Kidney epithelial cell (primary cell): ENCODE data around the gene OR10C1. TPM values are rescaled to one million over a fixed set of nuclear protein-coding genes. Genes with fewer than 3 reads are reported as not detected.

Source experiments
- DNase-seq: peaks from one replicate; pipeline ENCODE4 v3.0.0-alpha.2; 2010; ENCODE audit warnings: low read depth
- H3K27me3 ChIP-seq: 2 replicates; pipeline ENCODE4 v1.6.0; 2011; ENCODE audit warnings: low read length; ENCODE audit not compliant: control insufficient read depth, insufficient read depth
- H3K36me3 ChIP-seq: 2 replicates; pipeline ENCODE4 v1.5.1; 2011; ENCODE audit warnings: low read length; ENCODE audit not compliant: control insufficient read depth, insufficient read depth
- H3K4me3 ChIP-seq: 2 replicates; pipeline ENCODE4 v1.5.1; 2011; ENCODE audit warnings: low read depth, mild to moderate bottlenecking, control low read depth, low read length
- CTCF ChIP-seq: IDR thresholded peaks from 2 replicates; pipeline ENCODE4 v1.5.1; 2011; ENCODE audit warnings: mild to moderate bottlenecking, moderate library complexity, low read length, control low read depth, inconsistent platforms; ENCODE audit not compliant: insufficient read depth, poor library complexity, severe bottlenecking
- total RNA-seq: library from RNA; depleted of rRNA; stranded (reverse); fragments of >200 nt; gene quantifications from 2 replicates; pipeline ENCODE4 v1.2.3, GENCODE V29; 2015

OR10C1 gene
- total RNA-seq, 1 donor from 2014 or later, result not detected

GRCh38 chr6:29479560-29479959 lies 40.5 kb downstream of the OR10C1 start:
- TF ChIP-seq CTCF, result no peak
- no peaks in the 10 kb centered on the region for H3K36me3 ChIP-seq

DNA sequence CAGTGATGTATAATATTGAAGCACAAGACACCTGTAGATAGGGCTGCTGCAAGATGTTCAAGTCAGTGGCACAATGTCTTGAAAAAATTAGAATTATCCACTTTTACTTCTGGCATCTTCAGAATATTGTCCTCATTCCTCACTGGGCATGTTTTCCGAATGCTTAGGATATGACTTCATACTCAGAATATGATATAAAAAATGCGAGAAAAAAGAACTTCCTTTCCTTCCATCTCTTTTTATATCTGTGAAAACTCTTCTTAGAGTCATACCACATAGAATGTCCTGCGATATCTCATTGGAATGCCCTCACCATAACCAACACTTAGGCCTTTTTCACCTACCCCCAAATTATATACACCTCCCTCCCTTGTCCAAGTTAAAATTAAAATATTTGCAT lies 44.1 kb downstream of the OR10C1 start:
- TF ChIP-seq CTCF, result no peak
- Histone ChIP-seq H3K36me3 (no peaks in the 10 kb centered on the region), H3K27me3 (no peaks in the 10 kb centered on the region), H3K4me3 (no peak overlapping the region)
- no peak for DNase-seq

More at GRCh38 chr6:29479560-29479959, 40.5 kb downstream of the OR10C1 start:
- DNase-seq, result no peak
- no peaks in the 10 kb centered on the region for H3K27me3 ChIP-seq
- no peak overlapping the region for H3K4me3 ChIP-seq

GRCh38 chr6:29483735-29484134 lies 44.6 kb downstream of the OR10C1 start:
- no peak for TF ChIP-seq CTCF
- DNase-seq, result no peak
- no peak overlapping the region for H3K4me3 ChIP-seq
- no peaks in the 10 kb centered on the region for H3K36me3 ChIP-seq
- H3K27me3 ChIP-seq, result no peaks in the 10 kb centered on the region

DNA sequence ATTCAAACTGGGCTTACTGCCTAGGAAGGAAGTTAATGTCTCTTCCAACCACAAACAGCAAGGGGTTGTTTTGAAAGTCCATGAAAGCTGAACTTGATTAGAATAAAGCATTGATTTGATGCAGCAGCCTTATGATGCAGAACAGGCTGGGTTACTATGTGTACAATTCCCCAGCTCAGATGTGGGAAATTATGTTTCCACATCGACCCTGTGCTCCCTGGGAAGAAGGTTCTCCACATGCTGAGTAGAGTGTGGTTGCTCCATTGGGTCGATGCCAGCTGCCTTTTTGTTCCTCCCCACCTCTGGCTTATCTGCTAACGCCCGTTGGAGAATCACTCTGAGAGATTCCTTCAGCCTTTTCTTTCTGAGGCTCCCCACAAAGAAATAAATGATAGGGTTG lies 47.5 kb downstream of the OR10C1 start:
- Histone ChIP-seq H3K36me3 (no peaks in the 10 kb centered on the region), H3K4me3 (no peak overlapping the region), H3K27me3 (no peaks in the 10 kb centered on the region)
- no peak for TF ChIP-seq CTCF
- DNase-seq, result no peak

DNA sequence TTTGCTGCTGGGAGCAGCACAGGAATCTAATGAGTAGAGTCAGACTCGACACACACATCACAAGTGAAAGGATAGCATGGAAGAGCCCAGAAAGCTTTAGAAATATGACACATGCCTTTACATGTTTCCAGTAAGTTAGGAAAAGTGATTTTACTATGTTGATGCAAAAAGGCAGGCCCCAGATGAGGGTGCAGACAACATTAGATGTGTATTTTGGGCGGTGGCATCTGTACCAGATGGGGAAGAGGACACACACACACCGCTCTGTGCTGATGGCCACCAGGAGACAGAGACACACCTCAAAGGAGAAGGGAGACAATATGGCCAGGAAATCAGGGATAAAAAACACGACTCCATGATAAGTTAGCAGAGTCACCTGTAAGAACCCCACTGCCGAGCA lies 48.0 kb downstream of the OR10C1 start:
- no peak for TF ChIP-seq CTCF
- Histone ChIP-seq H3K4me3 (no peak overlapping the region), H3K36me3 (no peaks in the 10 kb centered on the region), H3K27me3 (no peaks in the 10 kb centered on the region)
- DNase-seq, result no peak

- H3K4me3 ChIP-seq, result no peak within 1 kb of the TSS
- H3K27me3 ChIP-seq, result no peaks in the 10 kb centered on the region
- DNase-seq, result no peak
- H3K36me3 ChIP-seq, result no peaks in the 10 kb centered on the region
- no peak for TF ChIP-seq CTCF
Observed at GRCh38 chr6:29487660-29488059, 48.6 kb downstream of the OR10C1 start, which contains the start of gene MAS1L. TSS of gene MAS1L (minus strand) at chr6:29487956. CDS start at chr6:29487902, 54 bp downstream.
